Effector CD8-positive, alpha-beta T cell (primary cell): Measurements from ENCODE around the gene SDS.

Experiments
- DNase-seq: peaks from one replicate; lab custom pipeline; 2025; lab: John Stamatoyannopoulos, UW
- total RNA-seq, 4 experiments: gene quantifications; one replicate each; lab custom pipeline; 2026; lab: John Stamatoyannopoulos, UW

Gene SDS, protein sequence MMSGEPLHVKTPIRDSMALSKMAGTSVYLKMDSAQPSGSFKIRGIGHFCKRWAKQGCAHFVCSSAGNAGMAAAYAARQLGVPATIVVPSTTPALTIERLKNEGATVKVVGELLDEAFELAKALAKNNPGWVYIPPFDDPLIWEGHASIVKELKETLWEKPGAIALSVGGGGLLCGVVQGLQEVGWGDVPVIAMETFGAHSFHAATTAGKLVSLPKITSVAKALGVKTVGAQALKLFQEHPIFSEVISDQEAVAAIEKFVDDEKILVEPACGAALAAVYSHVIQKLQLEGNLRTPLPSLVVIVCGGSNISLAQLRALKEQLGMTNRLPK
- 0 reads per million in 4 experiments for total RNA-seq

DNA sequence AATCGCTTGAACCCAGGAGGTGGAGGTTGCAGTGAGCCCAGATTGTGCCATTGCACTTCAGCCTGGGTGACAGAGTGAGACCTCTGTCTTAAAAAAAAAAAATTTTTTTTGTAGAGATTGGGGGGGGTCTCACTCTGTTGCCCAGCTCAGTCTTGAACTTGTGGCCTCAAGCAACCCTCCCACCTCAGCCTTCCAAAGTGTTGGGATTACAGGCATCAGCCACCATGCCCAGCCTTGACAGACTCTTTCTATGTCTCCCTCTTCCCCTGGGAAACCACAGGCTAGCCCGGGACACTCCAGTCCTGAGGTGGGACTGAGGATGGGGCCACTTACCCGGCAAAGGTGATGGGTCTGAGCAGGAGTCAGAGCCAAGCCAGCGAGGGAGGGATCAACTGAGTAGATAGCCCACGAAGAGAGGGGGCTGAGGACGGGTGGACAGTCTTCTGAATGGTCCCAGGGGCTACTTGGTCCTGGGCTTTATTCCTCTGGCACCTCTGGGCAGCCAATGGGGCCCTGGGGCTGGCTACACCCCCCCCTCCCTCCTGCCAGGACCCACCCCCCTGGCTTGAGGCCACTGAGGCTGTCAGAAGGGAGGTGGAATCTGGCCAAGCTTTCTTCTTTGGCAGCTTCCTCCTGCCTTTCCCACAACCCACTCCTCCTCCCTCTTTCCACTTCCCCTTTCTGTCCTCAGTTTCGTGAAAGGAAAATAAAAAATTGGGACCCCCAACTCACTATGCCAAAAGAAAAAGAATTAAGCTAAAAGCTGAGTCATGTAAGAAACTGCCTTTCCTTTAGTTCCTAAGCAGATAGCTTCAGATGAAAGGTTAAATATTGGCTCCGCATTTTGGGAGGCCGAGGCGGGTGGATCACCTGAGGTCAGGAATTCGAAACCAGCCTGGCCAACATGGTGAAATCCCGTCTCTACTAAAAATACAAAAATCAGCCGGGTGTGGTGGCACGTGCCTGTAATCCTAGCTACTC, at the start of gene SDS:
TSS of gene SDS (minus strand) at position 453 of the 981 bp plus-strand sequence. CDS start 4,179 bp downstream, outside the sequence.
- DNase-seq, result no peak

DNA sequence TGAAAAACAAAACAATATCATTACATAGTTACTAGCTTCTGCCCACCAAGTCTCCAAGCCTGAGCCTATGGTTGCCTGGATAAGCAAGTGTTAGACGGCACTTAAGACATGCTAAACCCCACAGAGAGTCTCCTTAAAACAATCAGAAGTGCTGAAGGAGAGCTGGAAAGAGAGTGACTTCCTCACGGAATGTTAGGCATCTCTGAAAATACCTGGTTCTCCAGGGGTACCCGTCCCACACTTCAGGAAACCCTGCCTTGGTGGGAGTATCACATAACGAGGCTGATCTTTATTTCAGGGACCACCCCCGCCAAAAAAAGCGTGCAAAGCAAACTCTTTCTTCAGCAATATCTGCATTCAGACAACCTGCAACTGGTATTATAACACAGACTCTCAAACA, 49.6 kb upstream of the SDS start:
- no peak for DNase-seq

DNA sequence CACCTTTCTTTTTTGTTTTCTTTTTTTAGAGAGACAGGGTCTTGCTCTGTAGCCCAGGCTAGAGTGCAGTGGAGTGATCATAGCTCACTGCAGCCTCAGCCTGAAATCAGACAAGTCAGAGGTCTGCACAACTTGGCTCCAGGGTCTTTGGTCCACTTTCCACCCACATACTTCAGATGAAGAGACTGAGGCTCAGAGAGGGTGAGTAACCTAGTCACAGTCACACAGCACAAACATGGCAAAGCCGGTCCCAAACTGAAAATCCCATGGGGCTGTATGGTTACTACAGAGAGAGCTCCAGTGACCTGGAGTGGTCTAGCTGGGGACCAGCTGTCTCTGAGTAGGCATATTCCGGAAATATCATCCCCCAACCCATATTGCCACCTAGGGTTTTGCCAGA, 48.8 kb upstream of the SDS start:
- DNase-seq, result no peak

DNA sequence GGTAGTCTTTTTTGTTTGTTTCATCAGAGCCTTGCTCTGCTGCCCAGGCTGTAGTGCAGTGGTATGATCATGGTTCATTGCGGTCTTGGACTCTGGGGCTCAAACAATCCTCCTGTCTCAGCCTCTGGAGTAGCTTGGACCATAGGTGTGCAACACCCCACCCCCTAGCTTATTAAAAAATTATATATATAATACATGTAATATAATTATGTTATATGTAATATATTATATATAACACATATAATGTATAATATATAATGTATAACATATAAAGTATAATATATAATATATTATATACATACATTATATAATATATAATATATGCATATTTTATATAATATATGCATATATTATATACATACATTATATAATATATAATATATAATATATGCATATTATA, 46.2 kb upstream of the SDS start:
- DNase-seq, result no peak

DNA sequence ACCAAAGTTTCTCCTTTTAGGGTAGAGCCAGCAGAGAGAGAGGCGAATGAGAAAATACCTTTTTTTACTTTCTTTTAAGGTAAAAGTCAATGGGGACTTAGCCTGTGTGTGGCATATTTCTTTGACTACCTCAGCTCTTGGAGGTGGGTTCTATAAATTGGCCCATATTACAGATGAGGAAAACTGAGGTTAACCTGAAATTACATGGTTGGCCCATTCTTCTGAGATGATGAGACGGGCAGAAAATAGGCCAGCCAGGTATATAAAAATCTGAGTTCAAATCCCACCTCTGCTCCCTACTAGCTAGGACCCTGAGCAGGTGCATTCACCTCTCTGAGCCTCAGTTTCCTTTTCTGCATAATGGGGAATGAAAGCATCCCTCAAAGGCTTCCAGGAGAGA, 45.6 kb upstream of the SDS start:
- DNase-seq, result no peak

DNA sequence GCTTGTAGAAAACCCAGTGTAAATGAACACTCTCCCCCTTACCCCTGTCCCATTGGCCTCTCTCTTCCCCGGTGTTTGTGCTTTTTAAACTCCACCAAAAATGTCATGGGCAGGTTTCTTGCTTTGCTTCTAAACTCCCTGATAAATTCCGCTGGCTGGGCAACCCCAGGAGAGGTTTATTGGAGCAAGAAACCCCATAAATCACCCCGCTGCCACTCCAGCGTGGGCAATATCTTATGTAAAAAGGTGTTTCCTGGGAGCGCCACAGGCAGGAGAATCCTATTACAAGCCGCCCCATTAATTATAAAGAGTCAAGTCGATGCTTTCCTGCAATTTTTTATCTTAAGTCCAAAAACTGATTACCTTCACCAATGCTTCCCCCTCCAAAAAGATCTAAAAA, 45.2 kb upstream of the SDS start:
- no peak for DNase-seq

DNA sequence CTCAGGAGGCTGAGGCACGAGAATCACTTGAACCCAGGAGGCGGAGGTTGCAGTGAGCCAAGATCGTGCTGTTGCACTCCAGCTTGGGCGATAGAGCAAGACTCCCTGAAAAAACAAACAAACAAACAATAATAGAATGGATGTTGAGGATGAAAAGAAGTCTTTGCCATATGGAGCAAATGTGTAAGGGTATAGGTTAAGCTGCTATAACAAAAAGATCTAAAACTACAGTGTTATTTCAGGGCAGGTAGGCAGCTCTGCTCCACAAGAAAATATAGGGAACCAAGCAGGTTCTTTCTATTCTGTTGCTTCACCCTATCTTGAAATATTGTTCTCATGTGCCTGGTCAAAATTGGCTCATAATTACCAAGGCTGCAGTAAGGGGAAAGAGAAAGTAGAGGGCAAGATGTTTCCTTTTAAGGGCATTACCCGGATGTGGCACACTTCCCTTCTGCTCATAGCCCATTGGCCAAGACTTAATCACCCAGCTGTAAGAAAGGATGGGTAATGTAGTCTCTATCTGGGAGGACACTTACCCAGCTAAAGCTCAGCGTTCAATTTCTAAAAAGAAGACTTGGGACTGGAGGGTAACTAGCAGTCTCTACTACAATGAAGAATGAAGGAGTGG, 42.0 kb upstream of the SDS start:
- no peak for DNase-seq

DNA sequence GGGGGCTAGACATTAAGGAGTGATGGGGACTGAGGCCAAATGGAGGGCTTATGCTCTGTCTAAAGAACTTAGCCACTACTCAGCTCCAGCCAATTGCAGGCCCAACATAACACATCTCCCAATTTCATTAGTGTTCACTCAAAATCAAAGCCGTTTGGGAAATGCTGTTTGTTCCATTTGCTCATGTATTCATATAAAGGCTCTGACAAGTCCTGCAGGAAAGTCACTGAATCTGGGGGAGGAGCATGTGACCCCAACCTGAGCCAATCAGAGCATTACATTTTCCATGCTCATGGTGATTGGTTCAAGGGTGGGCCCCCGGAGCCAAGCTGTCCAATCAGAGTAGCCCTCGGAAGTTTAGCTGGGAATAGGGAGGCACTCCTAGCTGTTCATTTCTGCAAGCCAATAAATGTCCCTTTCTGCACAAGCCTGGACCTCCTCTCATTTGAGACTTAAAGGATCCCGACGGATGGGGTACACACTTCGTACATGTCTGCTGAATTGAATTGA, 39.4 kb upstream of the SDS start:
- DNase-seq, result no peak

DNA sequence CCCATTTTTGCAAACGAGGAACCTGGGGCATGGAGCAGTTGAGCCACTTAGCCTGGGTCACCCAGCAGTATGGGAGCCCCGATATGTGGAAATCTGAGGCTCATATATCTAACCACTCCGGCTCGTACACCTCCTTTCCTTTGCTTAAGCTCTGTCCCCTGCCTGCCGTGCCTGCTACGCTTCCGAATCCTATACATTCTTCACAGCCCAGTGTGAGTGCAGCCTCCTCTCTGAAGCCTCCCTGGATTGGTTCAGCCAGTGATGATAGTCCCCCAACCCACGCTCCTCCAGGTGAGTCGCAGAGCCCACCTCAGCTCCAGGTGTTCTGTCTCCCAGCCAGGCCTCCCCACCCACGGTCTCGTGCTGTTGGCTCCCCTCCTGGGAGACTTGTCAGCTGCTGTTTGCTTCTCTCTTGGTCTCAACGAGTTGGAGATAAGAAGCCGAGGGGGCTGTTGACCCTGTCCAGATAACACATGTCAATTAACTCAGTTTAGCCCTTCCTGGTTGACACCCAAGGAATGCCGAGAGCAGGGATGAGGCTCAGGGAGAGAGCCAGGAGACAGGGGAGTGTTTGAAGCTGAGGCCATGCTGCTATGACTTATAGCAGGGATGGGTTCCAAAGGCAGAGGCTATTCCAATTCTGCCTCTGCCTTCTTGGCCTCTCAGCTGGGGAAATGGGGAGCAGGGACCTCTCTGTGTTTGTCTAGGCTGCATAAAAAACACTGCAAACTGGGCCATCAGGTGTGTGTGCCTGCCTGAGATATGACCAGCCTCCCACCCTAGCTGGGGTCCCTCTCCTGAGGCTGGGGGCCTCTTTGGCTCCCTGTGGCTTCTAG, 37.5 kb upstream of the SDS start:
- no peak for DNase-seq

DNA sequence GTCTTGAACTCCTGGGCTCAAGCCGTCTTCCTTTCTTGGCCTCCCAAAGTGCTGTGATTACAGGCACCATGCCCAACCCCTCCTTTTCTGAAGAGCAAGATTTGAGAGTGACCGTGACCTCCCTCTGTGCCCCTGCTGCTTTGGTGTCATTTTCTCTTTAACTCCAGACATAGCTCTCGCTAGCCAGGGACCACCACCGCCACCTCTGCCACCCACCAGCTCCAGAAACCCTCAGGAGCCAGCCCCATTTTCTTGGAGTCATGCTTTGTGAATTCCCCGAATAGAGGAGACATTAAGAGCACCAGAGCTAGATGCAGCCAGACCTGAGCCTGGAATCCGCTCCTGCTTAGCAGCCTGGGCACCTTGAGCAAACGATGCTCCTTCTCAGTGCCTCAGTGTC, 36.6 kb upstream of the SDS start:
- no peak for DNase-seq

DNA sequence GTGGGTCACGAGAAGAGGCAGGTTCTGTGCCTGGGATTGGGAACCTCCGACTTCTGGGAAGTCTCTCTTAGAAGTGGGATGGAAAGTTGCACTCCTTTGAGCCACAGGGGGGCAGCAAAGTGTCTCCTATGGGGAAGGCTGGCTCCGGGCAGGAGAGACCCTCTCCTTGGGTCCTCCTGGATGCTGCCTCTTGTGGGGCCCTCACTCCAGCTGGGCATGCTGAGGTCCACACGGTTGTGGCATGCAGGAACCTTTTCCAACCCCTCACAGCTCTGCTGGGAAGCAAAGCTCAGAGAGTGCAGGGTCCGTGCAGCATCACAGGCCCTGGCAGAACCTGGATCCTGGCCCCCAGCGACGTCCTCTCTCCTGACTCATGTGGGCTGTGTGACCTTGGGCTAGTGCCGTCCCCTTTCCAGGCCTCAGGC, 35.9 kb upstream of the SDS start:
- no peak for DNase-seq

DNA sequence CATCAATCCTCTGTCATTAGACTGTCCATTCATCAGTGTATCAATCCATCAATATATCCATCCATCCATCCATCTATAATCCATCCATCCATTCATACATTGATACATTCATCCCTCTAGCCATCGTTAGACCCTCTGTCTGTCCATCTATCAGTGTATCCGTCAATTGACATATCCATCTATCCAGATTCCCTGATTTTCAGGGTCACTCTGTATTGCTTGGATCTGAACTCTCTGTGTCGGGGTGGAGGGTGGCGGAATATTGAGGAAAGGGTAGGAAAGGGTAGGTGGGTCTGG, 35.6 kb upstream of the SDS start:
- no peak for DNase-seq

DNA sequence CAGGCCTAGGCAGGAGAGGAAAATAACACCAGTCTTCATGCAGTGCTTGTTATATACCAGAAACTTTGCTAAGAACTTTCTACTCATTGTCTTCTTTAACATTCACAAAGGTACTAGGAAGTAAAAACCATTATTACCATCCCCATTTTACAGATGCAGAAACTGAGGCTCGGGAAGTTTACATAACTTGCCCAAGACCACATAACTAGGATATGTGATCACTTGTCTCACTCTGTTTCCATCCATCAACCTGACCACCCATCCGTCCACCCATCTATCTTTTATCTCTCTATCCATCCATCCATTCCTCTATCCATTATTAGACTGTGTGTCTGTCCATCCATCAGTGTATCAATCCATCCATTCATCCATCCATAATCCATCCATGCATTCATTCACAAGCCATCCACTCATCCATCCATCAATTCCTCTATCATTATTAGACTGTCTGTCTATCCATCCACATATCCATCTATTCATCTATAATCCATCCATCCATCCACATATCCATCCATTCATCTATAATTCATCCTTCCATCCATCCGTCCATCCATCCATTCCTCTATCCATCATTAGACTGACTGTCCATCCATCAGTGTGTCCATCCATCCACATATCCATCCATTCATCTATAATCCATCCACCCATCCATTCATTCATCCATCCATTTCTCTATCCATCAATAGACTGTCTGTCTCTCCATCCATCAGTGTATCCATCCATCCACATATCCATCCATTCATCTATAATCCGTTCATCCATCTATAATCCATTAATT, 35.0 kb upstream of the SDS start:
- DNase-seq, result no peak

DNA sequence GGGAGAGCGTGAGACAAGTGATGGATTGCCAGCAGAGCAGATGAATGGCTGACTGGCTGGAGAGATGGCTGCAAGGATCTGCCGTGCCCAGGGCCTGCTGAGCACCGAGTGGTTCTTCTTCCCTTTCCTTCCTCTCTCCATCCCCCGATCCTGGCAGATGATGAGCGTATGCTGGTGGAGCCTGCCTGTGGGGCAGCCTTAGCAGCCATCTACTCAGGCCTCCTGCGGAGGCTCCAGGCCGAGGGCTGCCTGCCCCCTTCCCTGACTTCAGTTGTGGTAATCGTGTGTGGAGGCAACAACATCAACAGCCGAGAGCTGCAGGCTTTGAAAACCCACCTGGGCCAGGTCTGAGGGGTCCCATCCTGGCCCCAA, 34.0 kb upstream of the SDS start:
- no peak for DNase-seq

DNA sequence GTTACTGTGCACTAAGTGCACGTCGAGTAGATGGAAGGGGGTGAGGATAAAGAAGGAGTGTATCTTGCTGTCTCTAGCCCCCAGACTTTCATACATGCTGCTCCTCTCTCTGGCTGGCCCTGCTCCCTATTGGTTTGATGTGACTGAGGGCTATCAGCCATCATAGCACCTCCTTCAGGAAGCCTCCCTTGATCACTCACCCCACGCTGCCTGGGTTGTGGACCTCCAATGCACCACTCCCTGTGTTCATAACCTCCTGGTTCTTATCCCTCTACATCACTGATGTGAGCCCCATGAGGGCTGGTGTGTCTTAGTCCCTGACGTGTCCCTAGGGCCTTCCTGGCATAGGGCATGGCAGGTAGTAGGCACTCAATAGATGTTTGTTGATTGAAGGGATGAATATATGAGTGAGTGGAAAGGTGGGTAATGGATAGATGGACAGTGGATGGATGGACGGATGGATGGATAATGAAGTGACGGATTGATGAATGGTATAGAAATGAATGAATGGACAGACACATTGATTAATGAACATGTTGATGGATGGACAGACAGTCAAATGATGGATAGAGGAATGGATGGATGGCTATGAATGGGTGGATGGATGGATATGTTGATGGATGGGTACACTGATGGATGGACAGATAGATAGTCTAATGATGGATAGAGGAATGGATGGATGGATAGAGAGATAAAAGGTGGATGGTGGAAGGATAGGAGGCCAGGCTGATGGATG, 33.5 kb upstream of the SDS start:
- no peak for DNase-seq

DNA sequence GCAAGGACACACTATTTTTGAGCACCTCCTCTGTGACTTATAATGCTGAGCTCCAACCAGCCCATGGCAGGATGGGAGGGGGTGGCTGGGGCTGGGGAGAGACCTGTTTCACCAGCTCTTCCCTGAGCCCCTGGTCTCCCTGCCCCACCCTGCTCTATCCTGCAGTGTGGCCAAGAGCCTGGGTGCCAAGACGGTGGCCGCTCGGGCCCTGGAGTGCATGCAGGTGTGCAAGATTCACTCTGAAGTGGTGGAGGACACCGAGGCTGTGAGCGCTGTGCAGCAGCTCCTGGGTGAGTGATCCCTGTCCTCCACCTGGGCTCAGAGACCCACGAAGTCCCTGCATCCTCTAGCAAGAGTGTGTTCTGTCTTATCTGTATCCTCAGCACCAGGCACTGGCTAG, 32.9 kb upstream of the SDS start:
- DNase-seq, result no peak

DNA sequence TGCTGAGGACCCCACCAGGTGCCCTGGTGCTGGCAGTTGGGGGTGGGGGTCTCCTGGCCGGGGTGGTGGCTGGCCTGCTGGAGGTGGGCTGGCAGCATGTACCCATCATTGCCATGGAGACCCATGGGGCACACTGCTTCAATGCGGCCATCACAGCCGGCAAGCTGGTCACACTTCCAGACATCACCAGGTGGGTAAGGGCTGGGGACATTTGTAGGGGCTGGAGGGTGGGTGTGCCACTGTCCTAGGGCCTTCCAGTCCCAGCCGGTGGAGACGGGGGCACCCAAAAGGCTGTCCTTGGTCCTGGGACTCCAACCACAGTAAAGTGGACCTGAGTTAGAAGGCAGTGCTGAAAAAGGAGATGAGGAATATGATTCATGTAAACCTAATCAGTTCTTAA, 31.7 kb upstream of the SDS start:
- DNase-seq, result no peak

DNA sequence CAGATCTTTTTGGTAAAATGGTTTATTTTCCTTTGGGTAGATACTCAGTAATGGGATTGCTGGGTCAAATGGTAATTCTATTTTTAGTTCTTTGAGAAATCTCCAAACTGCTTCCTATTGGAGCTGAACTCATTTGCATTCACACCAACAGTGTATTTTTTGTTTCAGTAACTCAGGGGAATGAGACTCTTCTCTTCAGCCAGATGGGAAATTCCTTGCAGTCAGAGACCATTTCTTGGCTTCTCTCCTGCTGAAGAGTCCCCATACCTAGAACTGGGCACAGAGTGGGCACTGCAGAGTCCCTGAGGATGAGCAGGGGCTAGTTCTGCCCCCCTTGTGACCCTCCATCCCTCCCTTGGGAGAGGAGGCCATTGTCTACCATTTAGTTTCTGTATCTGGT, 29.3 kb upstream of the SDS start:
- DNase-seq, result no peak

DNA sequence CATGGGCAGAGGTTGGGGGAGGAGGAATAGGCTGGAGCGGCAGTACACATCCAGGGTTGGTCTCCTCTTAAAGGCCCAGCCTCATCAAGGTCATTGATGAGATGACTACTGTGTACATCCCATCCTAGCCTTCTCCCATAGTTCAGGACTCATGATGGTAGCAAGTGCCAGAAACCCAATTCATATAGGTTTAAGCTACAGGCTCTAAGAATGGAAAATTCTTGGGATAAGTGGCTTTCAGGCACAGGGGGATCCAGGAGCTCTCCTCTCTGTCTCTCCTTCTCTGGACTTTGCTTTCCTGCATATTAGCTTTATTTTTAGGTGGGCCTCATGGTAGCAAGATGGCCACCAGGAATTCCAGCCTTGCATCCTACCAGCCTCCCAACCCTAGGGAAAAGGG, 24.8 kb upstream of the SDS start:
- no peak for DNase-seq

DNA sequence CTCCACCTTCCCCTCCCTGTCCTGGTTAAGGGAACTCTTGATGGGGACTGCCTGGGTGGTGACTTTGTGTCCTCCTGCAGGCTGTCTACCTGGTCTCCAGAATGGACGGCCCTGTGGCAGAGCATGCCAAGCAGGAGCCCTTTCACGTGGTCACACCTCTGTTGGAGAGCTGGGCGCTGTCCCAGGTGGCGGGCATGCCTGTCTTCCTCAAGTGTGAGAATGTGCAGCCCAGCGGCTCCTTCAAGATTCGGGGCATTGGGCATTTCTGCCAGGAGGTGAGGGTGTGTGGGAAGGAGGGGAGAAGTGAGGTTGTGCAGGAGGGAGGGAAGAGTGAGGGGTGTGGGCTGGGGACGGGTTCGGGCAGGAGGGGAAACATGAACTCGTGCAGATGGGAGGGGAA, 24.2 kb upstream of the SDS start:
- DNase-seq, result no peak
